AG09309 (cell line): ENCODE data around the gene WDR33.

Experiments
- DNase-seq: peaks from one replicate; pipeline ENCODE4 v3.0.0-alpha.2; 2010; ENCODE audit warnings: low read depth
- H3K4me3 ChIP-seq: 2 replicates; pipeline ENCODE4 v1.5.1; 2011; ENCODE audit warnings: mild to moderate bottlenecking, low read depth, low read length, moderate library complexity; ENCODE audit not compliant: control insufficient read depth
- TF ChIP-seq, protein P1 (sequence below): IDR thresholded peaks from 2 replicates; pipeline ENCODE4 v1.5.1; 2011; ENCODE audit warnings: mild to moderate bottlenecking, low read depth, low read length, inconsistent platforms; ENCODE audit not compliant: insufficient read depth, control insufficient read depth; ENCODE audit errors: missing control alignments

The WDR33 gene

DNA sequence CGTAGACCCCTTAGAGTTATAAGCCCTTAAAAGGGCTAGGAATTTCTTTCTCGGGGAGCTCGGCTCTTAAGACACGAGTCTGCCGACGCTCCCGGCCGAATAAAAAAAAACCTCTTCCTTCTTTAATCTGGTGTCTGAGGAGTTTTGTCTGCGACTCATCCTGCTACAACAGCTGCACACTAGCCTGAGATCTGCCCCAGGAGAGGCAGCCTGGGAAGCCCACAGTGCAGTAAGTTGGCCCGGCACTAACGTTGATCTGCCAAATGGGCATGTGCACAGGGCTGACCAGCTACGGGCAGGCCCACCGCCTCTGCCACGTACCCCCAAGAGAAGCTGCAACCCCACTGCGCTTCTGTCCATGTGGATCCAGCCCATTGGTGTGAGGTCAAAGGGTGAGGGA lies 127.2 kb downstream of the WDR33 start:
- no peak overlapping the region for H3K4me3 ChIP-seq
- no peak for DNase-seq
- TF ChIP-seq, protein P1, sequence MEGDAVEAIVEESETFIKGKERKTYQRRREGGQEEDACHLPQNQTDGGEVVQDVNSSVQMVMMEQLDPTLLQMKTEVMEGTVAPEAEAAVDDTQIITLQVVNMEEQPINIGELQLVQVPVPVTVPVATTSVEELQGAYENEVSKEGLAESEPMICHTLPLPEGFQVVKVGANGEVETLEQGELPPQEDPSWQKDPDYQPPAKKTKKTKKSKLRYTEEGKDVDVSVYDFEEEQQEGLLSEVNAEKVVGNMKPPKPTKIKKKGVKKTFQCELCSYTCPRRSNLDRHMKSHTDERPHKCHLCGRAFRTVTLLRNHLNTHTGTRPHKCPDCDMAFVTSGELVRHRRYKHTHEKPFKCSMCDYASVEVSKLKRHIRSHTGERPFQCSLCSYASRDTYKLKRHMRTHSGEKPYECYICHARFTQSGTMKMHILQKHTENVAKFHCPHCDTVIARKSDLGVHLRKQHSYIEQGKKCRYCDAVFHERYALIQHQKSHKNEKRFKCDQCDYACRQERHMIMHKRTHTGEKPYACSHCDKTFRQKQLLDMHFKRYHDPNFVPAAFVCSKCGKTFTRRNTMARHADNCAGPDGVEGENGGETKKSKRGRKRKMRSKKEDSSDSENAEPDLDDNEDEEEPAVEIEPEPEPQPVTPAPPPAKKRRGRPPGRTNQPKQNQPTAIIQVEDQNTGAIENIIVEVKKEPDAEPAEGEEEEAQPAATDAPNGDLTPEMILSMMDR = no peak

DNA sequence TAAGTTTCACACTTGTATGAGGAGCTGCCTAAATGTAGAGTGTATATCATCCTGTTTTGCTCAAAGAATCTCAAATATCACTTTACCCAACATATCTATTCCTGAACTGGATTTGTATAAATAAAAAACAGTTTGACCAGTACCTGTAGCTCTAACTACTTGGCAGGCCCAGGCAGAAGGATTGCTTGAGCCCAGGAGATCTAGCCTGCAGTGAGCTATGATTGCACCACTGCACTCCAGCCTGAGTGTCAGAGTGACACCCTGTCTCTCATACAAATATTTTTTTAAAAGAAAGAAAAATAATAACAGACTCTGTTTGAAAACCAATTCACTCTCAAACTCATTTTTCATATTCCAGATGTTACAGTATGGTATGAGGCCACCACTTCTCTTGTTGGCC lies 127.9 kb downstream of the WDR33 start:
- no peak for DNase-seq
- H3K4me3 ChIP-seq = no peak overlapping the region
- TF ChIP-seq, protein P1 = no peak

DNA sequence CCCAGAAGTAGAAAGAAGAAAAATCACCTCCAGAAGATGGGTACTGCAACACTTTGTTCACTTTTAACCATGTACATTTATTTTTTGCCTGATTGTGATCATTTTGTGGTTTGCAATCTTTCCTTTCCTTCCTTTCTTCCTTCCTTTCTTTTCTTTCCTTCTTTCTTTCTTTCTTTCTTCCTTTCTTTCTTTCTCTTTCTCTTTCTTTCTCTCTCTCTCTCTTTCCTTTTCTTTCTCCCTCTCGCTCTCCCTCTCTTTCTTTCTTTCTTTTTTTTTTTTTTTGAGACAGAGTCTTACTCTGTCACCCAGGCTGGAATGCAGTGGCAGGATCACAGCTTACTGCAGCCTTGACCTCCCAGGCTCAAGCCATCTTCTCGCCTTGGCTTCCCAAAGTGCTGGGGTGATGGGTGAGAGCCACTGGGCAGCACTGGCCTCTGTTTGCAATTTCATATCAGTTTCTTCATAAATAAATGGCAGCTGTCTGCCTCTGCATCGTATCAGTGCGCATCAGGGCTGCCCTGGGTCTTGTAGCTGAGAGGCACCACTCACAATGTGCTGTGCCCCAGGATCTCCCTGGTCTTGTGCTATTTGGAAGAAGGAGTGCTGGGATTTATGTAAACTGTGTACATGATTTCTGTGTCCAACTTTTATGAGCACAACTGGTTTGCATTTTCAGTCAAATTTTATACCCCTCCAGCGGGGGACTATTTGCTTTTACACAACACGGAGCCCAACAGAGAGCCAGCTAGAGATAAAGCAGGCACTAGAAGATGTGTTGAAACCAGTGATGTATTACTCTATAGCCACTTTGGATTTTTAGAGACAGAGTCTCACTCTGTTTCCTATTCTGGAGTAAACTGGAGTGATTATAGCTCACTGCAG lies 128.8 kb downstream of the WDR33 start:
- TF ChIP-seq, protein P1 = no peak
- no peak overlapping the region for H3K4me3 ChIP-seq
- no peak for DNase-seq

DNA sequence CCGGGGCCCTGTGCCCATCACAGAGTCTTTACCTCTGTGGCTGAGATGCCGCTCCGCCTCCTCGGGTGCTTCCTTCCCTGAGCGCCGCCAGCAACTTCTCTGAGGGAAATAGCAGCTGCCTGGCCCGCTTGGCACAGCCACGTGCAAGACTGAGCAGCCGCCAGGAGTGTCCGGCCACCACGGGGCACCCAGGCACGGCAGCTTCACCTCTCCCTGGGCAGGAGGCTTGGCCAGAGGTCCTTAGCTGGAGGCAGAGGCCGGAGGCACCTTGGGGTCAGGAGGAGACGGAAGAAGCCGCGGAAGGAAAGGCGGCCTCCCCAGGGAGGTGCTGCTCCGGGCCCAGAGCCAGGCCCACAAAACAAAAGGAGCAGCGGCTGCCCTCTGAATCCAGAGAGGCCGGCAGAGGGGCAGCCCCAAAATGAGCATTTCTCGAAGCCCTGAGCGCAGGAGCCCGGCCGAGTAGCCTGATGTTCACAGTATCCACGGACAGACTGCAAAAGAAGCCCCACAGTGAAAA lies 129.6 kb downstream of the WDR33 start:
- DNase-seq = no peak

DNA sequence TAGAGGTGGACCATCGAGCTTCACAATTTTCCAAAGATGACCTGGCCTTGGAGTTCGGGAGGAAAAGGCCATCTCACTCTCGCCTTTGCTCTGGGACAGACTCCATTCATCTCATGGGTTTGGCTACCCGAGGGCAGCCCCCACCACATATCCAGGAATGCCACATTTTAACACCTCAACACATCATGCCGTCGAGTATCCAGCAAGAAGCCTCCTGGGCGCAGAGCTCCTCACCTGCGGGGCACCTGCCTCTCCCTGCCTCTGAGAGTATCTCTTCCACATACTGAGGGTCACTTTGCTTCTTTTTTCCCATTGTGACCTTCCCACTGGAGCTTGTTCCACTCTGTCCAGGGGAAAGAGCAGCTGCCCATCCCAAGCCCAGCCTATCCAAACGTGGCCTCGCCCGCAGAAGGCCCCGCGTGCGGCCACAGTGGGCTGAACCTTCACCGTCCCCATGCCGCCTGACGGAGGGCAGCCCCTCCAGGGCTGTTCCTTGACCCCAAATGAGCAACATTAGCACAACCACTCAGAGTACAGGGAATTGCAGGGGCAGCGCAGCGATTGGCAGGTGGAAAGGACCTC lies 130.2 kb downstream of the WDR33 start:
- DNase-seq = no peak
- TF ChIP-seq, protein P1 = no peak
- no peak overlapping the region for H3K4me3 ChIP-seq

More for the DNA sequence above, 129.6 kb downstream of the WDR33 start:
- TF ChIP-seq, protein P1 = no peak
- H3K4me3 ChIP-seq = no peak overlapping the region

DNA sequence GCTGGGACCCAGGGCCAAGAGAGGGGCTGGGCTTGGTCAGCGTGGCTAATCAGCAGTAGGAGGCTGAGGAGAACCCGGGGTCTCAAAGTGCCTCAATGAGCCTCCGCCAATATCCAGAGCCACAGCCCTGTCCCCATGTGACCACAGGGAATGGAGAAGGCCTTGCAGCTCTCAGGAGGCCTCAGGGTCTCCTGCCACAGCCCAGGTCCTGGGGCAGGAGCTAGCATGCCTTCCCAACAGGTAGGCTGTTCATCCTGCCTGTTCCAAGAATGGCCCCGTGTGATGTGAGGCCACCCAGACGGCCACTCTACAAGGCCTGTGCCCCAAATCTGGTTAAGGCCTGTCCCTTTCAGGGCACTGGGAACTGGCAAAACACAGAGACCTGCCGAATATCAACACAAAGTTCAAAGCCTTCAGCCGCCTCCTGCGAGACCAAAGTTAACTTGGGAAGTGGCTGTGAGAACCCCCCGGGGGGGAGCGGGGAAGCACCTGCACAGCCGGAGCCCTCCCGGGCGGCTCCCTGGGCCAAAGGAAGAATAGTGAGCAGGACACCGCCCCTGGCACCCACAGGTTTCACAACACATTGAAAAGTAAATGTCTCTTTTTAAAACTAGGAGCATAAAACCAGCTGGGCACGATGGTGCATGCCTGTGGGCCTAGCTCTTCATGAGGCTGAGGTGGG lies 131.2 kb downstream of the WDR33 start:
- DNase-seq = no peak
- no peak overlapping the region for H3K4me3 ChIP-seq
- TF ChIP-seq, protein P1 = no peak
